Nucleus accumbens (tissue), 56 donors: ENCODE data around the gene JOSD2.
A peak's percentile ranks its signal among the peaks of the same experiment; 100 is the strongest.

Experiments
- DNase-seq, 56 donors: peaks; one replicate each; lab custom pipeline; 2025; lab: John Stamatoyannopoulos, UW

JOSD2 gene

DNA sequence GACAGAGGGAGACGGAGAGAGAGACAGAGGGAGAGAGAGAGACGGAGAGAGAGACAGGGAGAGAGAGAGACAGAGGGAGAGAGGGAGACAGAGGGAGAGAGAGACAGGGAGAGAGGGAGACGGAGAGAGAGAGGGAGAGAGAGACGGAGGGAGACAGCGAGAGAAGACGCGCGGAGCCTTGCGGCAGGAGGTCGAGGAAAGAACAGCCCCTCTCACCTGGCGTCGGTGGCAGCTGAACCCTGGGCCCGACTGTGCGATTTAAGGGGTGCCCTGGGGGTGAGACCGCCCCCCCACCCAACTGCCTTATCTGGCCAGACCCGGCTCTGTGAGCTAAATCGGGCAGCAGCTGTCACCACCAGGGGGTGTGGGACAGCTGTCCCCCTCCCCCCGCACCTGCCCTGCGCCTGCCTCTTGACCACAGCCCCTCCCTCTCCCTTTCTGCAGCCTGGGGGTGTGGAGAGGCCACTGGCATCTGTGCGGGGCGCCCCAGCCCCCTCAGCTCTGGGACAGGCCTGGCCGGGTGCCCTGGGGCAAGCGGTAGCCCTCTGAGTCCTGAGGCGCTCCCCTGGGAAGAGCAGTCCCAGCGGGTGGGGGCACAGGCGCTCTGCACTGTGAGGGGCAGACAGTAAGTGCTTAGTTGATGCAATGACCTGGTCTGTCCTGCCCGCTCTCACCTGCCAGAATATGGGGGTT, 10.8 kb downstream of the JOSD2 start:
- DNase-seq = peak in 37 of 56 donors; percentile 6 to 78 (median 45)

DNA sequence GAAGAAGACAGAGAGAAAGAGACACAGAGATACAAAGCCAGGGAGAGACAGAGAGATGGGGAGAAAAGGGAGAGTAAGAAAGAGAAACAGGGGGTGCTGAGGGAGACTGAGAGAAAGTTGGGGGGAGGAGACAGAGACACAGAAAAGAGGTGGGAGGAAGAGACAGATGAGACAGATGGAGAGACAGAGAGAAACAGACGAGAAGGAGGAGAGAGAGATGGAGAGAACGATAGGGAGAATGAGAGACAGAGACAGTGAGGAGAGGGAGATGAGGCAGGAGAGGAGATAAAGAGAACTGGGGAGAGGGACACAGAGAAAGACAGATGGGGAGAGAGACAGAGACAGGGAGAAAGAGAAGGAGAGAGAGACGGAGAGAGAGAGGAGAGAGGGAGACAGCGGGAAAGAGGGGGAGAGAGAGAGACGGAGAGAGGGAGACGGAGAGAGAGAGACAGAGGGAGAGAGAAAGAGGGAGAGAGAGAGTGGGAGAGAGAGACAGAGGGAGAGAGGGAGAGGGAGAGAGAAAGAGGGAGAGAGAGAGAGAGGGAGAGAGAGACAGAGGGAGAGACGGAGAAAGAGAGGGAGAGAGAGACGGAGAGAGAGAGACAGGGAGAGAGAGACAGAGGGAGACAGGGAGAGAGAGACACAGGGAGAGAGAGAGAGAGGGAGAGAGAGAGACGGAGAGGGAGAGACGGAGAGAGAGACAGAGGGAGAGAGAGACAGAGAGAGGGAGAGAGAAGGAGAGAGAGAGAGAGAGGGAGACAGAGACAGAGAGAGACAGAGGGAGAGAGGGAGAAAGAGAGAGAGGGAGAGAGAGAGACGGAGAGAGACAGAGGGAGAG, 12.6 kb downstream of the JOSD2 start:
- DNase-seq = no peak

DNA sequence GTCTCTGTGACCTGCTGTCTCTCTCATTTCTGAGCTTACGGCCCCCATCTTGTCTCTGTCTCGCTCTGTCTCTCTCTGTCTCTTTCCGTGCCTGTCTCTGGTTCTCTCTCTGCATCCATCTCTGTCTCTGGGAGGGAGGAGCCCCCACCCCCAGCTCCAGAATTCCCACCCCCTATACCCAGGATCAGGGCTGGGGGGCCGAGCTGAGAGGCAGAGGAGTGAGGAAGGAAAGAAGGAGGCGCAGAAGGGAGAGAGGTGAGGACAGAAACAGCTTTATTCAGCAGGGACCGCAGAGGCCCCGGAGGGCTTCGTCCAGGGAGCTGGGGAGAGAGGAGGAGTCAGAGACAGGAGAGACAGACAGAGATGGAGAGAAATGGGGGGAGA, 14.0 kb downstream of the JOSD2 start:
- DNase-seq = no peak

DNA sequence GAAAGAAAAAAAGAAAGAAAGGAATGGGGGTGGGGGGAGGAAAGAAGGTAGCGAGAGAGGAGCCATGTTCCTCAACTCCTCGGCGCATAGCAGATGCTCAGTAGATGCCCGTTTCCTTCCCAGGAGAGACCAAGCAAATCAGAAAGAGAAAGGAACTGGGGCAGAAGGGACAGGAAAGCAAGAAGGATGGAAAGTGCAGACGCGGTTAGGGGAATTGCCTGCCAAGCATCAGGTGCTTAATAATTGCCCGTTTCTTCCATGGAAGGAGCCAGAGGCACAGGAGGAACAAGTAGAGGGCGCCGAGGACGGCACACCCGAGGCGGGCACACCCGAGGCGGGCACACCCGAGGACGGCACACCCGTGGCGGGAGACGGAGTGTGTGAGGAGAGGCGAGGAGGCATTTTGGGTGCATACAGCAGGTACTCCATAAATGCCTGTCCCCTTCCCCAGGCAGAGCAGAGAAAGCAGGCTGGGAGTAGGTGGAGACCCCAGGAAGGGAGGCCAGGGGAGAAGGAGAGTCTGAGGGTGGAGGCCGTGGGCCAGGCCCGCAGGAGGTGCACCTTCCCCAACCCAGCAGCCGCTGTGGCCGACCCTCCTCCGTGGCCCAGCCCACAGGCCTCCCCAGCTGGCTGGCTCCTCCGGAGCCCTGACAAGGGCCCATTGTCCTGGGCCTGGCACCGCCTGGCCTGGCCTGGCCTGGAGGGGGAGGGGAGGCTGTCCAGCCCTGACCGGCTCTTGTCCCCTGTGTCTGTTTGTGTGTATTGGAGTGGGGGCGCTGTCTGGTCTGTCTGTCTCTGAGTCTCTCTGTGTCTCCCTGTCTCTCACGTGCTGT, 14.6 kb downstream of the JOSD2 start:
- DNase-seq = peak in 55 of 56 donors; percentile 27 to 98 (median 91)

DNA sequence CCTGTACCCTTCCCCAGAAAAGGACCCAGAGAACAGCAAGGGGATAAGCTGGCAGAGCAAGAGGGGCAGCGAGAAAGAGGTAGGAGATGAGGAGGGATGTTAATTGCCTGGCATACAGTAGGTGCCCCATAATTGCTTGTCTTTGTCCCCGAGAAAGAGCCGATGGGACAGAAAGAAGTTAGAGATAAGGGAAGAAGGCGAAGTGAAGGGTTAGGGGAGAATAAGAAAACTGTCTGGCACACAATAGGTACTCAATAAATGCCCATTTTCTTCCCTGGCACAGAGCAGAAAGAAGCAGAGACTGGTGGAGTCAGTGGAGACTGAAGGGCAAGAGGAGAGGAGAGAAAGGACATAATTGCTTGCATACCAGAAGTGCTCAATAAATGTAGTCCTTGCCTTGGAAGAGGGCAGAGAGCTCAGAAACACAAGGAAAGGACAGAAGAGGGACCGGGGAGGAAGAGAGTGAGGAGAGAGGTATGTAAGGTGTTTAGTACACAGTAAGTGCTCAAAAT, 15.9 kb downstream of the JOSD2 start:
- DNase-seq = no peak

DNA sequence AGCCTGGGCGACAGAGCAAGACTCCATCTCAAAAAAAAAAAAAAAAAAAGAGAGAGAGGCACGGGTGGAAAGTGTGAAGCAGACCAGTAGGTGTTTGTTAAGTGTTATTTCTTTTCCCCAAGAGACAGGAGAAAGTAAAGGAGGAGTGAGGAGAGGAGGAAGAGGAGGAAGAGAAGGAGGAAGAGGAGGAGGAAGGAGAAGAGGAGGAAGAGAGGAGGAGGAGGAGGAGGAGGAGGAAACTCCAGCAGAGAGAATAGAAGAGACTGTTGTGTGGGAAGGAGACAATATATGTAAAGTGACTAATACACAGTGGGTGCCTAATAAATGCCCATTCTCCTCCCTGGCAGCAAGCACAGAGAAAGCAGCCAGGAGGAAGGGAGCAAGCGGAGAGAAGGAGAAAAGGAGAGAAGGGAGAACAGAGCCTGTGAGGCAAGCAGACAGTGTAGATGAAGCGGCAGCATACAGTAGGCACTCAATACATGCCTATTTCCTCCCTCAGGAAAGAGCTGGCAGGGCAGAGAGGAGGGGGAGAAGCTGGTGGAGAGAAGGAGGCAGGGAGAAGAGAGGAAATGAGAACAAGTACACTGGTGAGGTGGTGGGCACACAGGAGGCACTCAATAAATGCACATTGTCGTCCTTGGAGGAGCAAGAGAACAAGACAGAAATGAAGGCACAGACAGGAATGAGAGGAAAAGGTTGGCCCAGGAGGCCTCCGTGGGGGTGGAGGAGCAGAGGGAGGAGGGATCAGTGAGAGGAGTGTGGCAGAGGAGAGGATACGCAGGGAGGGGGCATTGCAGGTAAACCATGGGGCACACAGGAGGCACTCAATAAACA, 16.6 kb downstream of the JOSD2 start:
- DNase-seq = no peak

DNA sequence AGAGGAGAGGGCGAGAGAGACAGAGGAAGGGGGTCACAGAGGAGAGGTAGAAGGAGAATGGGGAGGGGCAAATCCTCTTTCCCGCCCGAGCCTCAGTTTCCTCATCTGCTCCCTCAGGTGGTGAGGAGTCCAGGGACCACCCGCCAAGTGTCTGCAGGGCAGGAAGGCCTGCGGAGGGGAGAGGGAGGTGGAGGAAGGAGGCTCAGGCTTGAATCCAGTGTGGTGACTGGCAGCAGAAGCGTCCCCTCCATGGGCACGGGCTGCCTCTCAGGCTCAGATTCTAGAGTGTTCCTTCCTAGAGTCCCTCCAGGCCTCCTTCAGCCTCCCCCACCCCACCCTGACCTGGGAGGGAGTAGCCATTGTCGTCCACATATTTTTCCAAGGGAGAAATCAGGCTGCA, 17.8 kb downstream of the JOSD2 start:
- no peak for DNase-seq

DNA sequence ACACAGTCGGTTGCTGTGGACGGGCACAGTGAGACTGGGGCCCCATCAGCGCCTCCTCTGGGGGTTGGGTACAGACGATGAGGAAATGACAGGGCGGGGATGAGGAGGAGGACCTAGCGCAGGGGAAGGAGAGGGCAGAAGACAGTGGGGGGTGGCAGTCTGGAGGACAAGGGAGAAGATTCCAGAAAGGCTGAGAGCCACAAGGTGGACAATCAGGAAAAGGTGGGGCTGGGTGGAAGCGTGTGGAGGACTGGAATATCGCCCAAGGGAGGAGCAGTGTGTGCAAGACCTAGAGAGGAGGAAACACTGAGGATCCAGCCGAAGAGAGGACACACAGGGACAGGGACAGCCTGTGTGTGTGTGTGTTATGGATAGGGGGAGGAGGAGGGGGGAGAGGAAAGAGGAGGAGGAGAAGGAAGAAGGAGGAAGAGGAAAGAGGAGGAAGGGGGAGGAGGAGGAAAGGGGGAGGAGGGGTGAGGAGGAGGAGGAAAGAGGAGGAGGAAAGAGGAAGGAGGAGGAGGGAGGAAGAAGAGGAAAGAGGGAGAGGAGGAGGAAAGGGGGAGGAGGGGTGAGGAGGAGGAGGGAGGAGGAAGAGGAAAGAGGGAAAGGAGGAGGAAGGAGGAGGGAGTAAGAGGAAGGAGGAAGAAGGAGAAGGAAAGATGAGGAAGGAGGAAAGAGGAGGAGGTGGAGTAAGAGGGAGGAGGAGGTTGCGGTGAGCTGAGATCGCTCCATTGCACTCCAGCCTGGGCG, 18.5 kb downstream of the JOSD2 start:
- peak in 11 of 56 donors; percentile 11 to 57 (median 38) for DNase-seq

DNA sequence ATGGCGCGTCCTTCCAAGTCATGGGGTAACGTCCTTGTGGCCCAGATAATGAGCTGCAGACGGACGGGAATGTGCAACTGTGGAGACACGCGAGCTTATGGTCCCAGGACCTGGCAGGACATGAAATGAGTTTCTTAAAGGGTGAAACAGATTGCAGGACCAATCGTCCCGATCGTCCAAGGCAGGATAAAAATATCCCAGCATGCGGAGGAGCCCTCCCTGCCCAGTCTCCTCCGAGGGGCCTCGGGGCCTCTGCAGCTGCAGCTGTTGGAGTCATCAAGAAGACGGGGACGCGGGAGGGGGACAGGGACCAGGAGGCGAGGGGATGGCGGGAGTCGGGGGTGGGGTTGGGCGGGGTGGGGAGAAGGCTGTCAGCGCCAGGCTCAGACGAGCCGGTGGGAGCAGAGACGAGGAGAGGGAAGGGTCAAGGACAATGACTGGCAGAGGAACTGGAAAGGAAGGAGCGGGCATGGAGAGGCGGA, 20.0 kb downstream of the JOSD2 start:
- DNase-seq = peak in 18 of 56 donors; percentile 8 to 62 (median 34)

DNA sequence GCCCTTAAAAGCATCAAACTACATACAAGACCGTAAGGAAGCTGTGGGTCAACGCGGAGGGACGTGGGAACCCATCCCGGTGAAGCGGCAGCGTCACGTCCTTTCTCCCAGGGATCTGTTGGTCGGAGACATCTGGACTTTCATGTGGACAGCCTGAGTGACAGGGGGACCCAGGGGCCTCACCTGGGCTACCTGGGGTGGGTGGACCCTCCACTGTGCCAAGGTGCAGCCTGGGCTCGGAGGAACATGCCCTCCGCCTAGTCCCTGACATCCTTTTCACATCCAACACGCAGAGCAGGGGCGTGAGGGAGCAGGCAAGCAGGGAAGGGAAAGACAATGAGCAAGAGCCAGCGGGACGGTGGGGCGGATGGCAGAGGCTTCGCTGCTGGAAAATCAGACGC, 20.6 kb downstream of the JOSD2 start:
- DNase-seq = no peak

DNA sequence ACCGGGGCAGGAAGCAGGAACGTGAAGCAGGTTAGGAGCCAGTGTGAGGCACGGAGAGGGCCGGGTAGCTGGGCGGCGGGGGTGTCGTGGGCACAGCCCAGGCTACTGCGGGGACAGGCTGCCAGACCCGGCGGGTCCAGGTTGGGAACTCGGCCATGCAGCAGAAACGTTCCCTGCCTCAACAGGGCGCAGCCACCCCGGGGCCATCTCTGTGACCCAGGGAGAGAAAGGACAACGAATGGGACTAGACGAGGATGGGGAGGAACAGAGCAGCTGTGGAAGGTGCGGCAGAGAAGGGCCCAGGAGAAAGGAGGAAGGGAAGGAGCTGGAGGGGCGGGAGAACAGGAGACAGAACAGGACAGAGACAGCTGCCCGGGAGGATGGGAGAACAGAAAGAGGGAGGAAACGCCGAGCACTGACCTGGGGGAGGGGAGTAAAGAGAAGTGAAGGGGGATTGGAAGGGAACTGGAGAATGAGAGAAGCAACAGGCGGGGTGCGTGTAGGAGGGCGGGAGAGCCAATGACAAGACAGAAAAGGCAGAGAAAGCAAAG, 21.5 kb downstream of the JOSD2 start:
- DNase-seq = peak in 2 of 56 donors; percentile 12 to 44

DNA sequence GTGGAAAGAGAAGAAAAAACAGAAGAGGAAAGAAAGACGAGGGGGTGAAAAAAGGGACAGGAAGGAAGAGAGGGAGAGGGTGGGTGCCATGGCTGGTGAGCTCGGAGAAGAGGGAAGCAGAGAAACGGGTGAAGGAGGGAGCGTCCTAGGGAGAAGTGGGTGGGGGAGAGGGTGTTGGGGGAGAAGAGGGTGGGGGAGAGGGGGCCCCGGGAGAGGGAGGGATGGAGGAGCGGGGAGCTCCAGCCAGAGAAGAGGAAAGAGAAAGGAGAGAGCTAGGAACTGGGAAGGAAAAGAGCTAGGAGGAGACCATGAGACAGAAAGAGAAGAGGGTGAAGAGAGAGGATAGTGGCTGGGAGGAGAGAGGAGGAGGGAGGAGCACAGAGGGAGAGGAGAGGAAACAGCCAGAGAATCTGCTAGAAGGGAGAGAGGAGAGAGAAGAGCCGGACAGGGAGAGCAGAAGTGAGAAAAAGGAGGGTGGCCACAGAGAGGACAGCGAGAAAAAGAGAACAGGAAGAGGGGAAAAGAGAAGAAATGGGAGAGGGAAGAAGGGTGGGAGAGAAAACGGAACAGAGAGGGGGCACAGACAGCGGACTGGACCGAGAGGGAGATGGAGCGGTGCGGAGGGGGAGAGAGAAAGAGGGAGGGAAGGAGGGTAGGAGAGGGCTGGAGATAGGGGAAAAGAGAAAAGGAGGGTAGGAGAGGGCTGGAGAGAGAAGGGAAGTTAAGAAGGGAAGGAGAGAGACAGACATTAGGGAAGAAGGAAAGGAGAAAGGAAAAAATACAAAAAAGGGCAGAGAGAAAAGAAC, 22.4 kb downstream of the JOSD2 start:
- no peak for DNase-seq

DNA sequence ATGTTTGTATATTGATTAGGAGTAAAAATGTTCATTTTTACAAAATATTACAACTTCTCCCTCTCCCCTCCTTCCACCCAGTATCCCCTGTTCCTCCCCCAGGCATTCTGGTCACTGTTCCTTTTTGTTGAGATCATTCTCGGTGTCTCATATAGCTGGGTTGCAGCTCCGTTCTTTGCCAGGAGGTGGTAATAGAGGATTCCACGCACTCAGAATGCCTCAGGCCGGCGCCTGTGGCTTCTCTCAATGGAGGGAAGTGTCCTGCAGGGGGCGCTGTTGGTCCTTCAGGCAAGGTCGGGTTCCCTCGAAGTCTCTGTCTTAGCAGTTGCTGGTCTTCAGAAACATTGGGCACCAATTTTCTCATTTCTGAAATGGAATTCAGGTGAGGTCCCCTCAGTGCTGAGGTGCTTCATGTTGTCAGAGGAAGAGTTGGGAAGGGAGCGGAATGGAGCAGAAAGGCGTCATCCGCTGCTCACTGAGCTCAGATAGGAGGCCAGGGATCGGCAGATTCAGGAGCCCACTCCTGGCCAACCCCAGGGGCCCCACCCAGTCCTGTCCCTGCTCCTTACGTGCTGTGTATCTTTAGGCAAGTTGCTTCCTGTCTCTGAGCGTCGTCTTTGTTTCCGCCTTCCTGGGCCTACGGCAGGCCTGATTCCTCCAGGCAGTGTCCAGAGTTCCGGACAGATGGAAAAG, 24.0 kb downstream of the JOSD2 start:
- DNase-seq = peak in 7 of 56 donors; percentile 5 to 40 (median 13)

DNA sequence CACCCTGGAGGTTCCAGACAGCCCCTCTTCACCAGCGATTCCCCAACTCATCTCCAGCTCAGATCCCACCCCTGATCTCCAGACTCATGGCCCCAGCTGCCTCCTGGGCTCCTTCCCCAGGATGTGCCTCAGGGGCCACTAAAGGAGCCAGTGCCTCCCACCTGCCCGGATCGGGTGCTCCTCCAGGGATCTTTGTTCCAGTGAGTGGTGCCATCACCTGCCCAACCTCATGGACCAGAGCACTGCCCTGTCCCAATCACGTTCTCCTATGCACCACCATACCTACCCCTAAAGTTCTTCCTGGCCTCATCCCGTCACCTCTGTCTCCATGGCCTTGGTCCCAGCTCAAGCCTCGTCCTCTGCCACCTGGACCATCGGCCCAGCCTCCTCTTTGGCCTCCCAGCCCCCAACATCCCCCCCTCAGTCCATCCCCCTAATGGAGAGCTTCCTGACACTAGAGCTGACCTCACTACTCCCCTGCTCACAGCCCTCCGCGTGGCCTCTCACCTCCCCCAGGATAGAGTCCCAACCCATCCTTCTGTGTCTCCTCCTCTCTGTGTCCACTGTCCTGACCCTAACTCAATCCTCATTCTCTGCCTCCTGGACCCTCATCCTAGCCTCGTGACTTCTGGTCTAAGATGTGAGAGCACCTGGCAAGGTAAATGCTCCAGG, 25.6 kb downstream of the JOSD2 start:
- DNase-seq = no peak

DNA sequence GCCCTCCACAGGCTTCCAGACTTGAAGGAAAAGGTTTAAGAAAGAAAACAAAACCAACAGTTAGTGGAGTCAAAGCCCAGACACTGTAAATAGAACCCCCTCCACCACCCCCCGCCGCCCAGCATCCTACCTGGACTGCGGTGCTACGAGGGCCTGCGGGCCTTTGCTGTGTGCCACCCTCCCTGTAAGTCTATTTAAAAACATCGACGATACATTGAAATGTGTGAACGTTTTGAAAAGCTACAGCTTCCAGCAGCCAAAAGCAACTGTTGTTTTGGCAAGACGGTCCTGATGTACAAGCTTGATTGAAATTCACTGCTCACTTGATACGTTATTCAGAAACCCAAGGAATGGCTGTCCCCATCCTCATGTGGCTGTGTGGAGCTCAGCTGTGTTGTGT, 28.1 kb downstream of the JOSD2 start:
- no peak for DNase-seq

DNA sequence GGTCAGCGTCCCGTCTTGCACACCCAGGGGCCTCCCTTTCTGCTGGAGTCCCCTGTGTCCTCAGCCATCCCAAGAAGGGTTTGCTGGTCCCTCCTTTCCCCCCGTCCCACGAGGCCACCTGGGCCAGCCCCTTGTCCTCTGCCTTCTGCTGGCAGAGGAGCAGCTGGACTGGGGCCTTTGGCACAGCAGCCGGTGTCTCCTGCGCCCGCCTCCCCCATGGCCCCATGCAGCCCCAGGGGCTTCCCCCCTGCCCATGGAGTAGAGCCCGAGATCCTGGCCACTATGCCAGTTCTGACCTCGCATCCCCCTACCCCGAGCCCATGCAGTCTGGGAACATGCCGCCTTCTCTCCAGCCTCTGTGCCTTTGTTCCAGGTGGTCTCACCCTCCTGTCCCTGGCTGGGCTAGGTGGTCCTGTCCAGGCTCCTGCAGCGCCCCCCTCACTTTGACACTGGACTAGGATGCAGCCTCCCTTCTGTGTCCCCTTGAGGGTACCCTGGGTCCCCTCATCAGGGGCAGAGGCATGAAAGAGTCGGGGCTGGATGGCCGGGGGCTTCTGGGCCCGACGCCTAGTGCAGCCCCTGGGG, 28.6 kb downstream of the JOSD2 start:
- DNase-seq = no peak
